Small intestine (tissue), 7 donors: Measurements from ENCODE around the gene TBCA. TPM values are rescaled to one million over a fixed set of nuclear protein-coding genes. Genes with fewer than 3 reads are reported as not detected.

Experiments used
- DNase-seq, 2 donors: peaks; one replicate each; pipeline versions ENCODE4 v3.0.0 to v3.0.0-alpha.2; 2013
- FAIRE-seq: peaks from 2 replicates; lab custom pipeline; 2012; peaks lifted over from hg19 to GRCh38; lab: Jason Lieb, UNC
- H3K27ac ChIP-seq, 3 donors: one replicate each; pipeline ENCODE4 v1.5.1; 2013; ENCODE audit warnings: low read length in 2 of 3, mild to moderate bottlenecking in 2 of 3, control low read depth in 1 of 3, inconsistent platforms in 1 of 3, low read depth in 1 of 3, moderate library complexity in 1 of 3
- H3K27me3 ChIP-seq, 3 donors: one replicate each; pipeline ENCODE4 v1.6.1; 2013; ENCODE audit warnings: low read length in 3 of 3, inconsistent platforms in 1 of 3; ENCODE audit not compliant: control insufficient read depth in 3 of 3, insufficient read depth in 3 of 3
- H3K36me3 ChIP-seq, 3 donors: one replicate each; pipeline ENCODE4 v1.6.1; 2013; ENCODE audit warnings: low read length in 3 of 3, inconsistent platforms in 1 of 3, low read depth in 1 of 3, mild to moderate bottlenecking in 1 of 3, moderate library complexity in 1 of 3; ENCODE audit not compliant: control insufficient read depth in 3 of 3, insufficient read depth in 2 of 3
- H3K4me1 ChIP-seq, 3 donors: one replicate each; pipeline ENCODE4 v1.6.1; 2013; ENCODE audit warnings: low read length in 2 of 3, inconsistent platforms in 1 of 3, low read depth in 1 of 3, mild to moderate bottlenecking in 1 of 3, moderate library complexity in 1 of 3; ENCODE audit not compliant: control insufficient read depth in 3 of 3, insufficient read depth in 2 of 3
- H3K4me3 ChIP-seq, 3 donors: one replicate each; pipeline ENCODE4 v1.5.1; 2013; ENCODE audit warnings: low read length in 3 of 3, control low read depth in 1 of 3, inconsistent platforms in 1 of 3, low read depth in 1 of 3, mild to moderate bottlenecking in 1 of 3, moderate library complexity in 1 of 3
- H3K9me3 ChIP-seq, 2 donors: one replicate each; pipeline ENCODE4 v1.6.1; 2013; ENCODE audit warnings: low read depth in 1 of 2, low read length in 1 of 2; ENCODE audit not compliant: control insufficient read depth in 2 of 2, insufficient read depth in 1 of 2
- WGBS, 3 donors: extraction: QIAGEN DNeasy Blood & Tissue Kit; methylation state at CpG; one replicate each; pipeline ENCODE4 v1.1.7; 2013; 5-methylcytosine and 5-hydroxymethylcytosine counted together
- polyA plus RNA-seq, 4 donors: library from polyadenylated mRNA; stranded (reverse) in 3 of 4; unstranded in 1 of 4; fragments of 200-250 nt in 3 of 4; fragments of 120-200 nt in 1 of 4; gene quantifications; one replicate each; pipeline versions ENCODE4 v1.2.1 to v1.2.3, GENCODE V29; 2013
- donor health status: healthy with polysubstance abuse.
- donor health status: control.
- donor health status: control.
- donor health status: Bipolar disorder and iron deficiency.
- donor health status: healthy.

Gene TBCA
- polyA plus RNA-seq, 4 donors: 177 to 223 (median 208) TPM

GRCh38 chr5:77744116-77744515 lies 32.0 kb downstream of the TBCA start:
- H3K9me3 ChIP-seq: no peaks in the 10 kb centered on the region
- H3K4me3 ChIP-seq: no peak overlapping the region
- peaks cover 0 to 1% (median 0%) of the 10 kb centered on the region in 3 donors for H3K36me3 ChIP-seq
- no peaks in the 10 kb centered on the region for H3K4me1 ChIP-seq
- H3K27me3 ChIP-seq: no peaks in the 10 kb centered on the region
- H3K27ac ChIP-seq: no peak overlapping the region
- FAIRE-seq (no peak), DNase-seq (no peak)
- 44 to 69% (median 46%) methylated on average over 2 of the region's 2 CpGs for WGBS, 3 donors

GRCh38 chr5:77743181-77743580 lies 33.0 kb downstream of the TBCA start:
- FAIRE-seq (no peak), DNase-seq (no peak)
- peaks cover 0 to 1% (median 0%) of the 10 kb centered on the region in 3 donors for H3K36me3 ChIP-seq
- no peak overlapping the region for H3K4me3 ChIP-seq
- H3K4me1 ChIP-seq: no peaks in the 10 kb centered on the region
- WGBS, 3 donors: 86 to 98% (median 88%) methylated on average over 3 of the region's 3 CpGs
- no peaks in the 10 kb centered on the region for H3K27me3 ChIP-seq
- no peak overlapping the region for H3K27ac ChIP-seq
- H3K9me3 ChIP-seq: no peaks in the 10 kb centered on the region

- H3K4me1 ChIP-seq: no peaks in the 10 kb centered on the region
- no peak for FAIRE-seq
- 94 to 97% (median 96%) methylated on average over 3 of the region's 3 CpGs for WGBS, 3 donors
Measured at GRCh38 chr5:77741608-77742007, 34.5 kb downstream of the TBCA start.

DNA sequence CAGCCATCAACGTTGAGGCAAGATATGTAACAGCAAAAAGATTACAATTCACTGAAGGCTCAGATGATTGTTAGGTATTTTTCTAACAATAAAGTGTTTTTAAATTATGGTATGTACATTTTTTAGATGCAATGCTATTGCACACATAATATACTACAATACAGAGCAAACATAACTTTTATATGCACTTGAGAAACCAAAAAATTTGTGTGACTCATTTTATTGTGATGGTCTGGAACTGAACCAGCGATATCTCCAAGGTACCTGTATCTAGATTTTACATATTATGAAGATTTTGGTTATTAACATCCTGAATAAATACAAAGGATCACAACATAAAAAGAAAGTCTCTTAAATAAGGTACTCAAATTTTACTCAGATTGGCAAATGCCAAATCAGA lies 41.3 kb downstream of the TBCA start:
- Histone ChIP-seq H3K36me3 (no peaks in the 10 kb centered on the region), H3K9me3 (peaks cover 0 to 6% of the 10 kb centered on the region in 2 donors), H3K4me3 (no peak overlapping the region), H3K27ac (no peak overlapping the region), H3K4me1 (no peaks in the 10 kb centered on the region), H3K27me3 (no peaks in the 10 kb centered on the region)
- no peak for DNase-seq
- FAIRE-seq: no peak
- 92 to 98% (median 97%) methylated on average over 2 of the region's 2 CpGs for WGBS, 3 donors

More at GRCh38 chr5:77741608-77742007, 34.5 kb downstream of the TBCA start:
- no peak overlapping the region for H3K4me3 ChIP-seq
- no peak for DNase-seq
- H3K27me3 ChIP-seq: no peaks in the 10 kb centered on the region
- peaks cover 0 to 1% (median 0%) of the 10 kb centered on the region in 3 donors for H3K36me3 ChIP-seq
- no peak overlapping the region for H3K27ac ChIP-seq
- H3K9me3 ChIP-seq: no peaks in the 10 kb centered on the region

DNA sequence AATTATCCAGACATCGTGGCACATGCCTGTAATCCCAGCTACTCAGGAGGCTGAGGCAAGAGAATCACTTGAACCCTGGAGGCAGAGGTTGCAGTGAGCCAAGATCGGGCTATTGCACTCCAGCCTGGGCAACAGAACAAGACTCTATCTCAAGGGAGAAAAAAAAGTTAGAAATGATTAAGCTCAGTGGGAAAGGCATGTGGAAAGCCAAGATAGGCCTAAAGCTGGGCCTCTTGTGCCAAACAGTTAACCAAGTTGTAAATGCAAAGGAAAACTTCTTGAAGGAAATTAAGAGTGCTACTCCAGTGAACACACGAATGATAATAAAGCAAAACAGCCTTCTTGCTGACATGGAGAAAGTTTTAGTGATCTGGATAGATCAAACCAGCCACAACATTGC lies 43.0 kb downstream of the TBCA start:
- Histone ChIP-seq H3K27me3 (no peaks in the 10 kb centered on the region), H3K27ac (no peak overlapping the region), H3K4me1 (no peaks in the 10 kb centered on the region), H3K4me3 (no peak overlapping the region), H3K36me3 (no peaks in the 10 kb centered on the region), H3K9me3 (peaks cover 0 to 6% of the 10 kb centered on the region in 2 donors)
- 82 to 97% (median 96%) methylated on average over 3 of the region's 3 CpGs for WGBS, 3 donors
- DNase-seq: no peak
- FAIRE-seq: no peak

DNA sequence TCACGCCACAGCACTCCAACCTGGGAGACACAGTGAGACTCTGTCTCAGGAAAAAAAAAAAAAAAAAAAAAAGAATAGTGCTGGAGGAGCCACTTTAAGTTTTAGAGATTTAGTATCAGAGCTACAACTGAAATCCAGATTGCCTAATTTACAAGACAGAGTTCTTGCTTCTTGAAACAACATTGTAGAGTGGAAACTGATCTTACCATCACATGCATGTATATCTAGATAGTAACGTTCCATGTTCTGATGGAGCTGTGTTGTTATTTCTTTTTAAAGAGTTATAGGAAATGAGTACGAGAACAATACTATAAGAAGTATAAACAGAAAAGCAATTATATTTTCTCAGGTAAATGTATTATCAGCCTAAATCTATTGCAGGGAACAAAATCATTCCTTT lies 48.9 kb downstream of the TBCA start:
- Histone ChIP-seq H3K27me3 (no peaks in the 10 kb centered on the region), H3K27ac (no peak overlapping the region), H3K4me1 (no peaks in the 10 kb centered on the region), H3K4me3 (no peak overlapping the region), H3K36me3 (no peaks in the 10 kb centered on the region), H3K9me3 (no peaks in the 10 kb centered on the region)
- FAIRE-seq (no peak), DNase-seq (no peak)
- 77 to 90% (median 87%) methylated on average over 3 of the region's 3 CpGs for whole genome bisulfite sequencing, 3 donors

GRCh38 chr5:77725616-77726015 lies 50.5 kb downstream of the TBCA start:
- 85 to 90% (median 89%) methylated on average over 7 of the region's 7 CpGs for WGBS, 3 donors
- DNase-seq (no peak), FAIRE-seq (no peak)
- Histone ChIP-seq H3K9me3 (no peaks in the 10 kb centered on the region), H3K27ac (no peak overlapping the region), H3K27me3 (no peaks in the 10 kb centered on the region), H3K4me3 (no peak overlapping the region), H3K4me1 (no peaks in the 10 kb centered on the region), H3K36me3 (no peaks in the 10 kb centered on the region)

DNA sequence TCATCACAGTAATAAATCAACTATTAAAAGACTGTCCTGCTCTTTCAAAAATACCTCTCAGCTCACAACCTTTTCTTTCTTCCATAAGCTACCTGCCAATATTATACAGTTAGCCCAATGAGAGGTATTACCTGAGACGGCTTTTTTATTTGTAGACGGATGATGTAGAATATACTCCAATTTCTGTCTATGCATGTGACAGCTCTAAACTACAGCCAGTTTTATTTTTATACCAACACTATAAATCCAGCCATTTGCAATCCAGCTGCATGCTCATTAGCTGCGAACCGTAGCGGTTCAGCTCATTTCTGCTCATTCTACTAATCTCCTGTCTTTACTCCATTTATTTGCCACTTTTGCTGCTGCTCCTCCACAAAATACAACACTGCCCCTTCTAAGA lies 51.2 kb downstream of the TBCA start:
- DNase-seq (no peak), FAIRE-seq (no peak)
- Histone ChIP-seq H3K4me3 (no peak overlapping the region), H3K36me3 (no peaks in the 10 kb centered on the region), H3K27ac (no peak overlapping the region), H3K4me1 (no peaks in the 10 kb centered on the region), H3K9me3 (no peaks in the 10 kb centered on the region), H3K27me3 (no peaks in the 10 kb centered on the region)
- 79 to 89% (median 86%) methylated on average over 5 of the region's 5 CpGs for WGBS, 3 donors

GRCh38 chr5:77719666-77720363 lies 56.3 kb downstream of the TBCA start:
- no peak for DNase-seq
- H3K4me3 ChIP-seq: no peak overlapping the region
- H3K4me1 ChIP-seq: no peaks in the 10 kb centered on the region
- 91 to 94% (median 93%) methylated on average over 3 of the region's 3 CpGs for WGBS, 3 donors
- FAIRE-seq: no peak
- no peaks in the 10 kb centered on the region for H3K36me3 ChIP-seq
- no peaks in the 10 kb centered on the region for H3K9me3 ChIP-seq
- no peaks in the 10 kb centered on the region for H3K27me3 ChIP-seq
- no peak overlapping the region for H3K27ac ChIP-seq
